Nucleus accumbens (tissue), 56 donors: ENCODE results near the gene C2CD2.

Source experiments
- DNase-seq, 56 donors: peaks; one replicate each; lab custom pipeline; 2025; lab: John Stamatoyannopoulos, UW

Gene C2CD2

DNA sequence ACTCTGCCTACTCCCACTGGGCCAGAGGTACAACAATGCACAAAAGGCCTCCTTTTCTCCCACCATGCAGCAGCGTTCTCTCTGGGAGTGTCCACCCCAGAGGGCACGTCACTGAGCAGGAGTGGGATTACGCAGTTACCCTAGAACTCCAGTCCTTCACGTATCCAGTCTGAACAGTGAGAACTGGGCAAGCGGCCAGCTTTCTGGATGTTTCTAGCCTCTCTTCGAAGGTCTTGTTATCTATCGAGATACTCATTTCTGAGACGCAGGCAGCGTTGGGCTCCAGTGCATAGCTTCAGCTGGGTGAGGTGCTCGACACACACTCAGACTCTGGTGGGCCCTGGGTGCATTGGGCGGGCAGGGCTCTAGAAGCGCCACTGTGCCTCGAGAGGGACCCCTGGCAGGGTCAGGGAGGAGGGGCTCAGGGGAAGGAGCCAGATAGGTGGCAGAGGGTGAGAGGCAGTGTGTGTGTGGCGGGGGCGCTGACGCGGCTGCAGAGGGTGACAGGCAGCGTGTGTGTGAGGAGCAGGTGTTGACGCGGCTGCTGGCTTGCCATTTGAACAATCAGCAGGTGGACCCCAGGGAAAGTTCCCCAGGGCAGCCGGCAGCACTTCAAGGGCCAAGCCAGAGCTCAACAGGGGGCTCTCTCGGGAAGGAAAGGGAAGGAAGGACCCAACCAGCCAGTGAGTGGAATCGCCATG, 102.6 kb downstream of the C2CD2 start:
- DNase-seq: no peak

DNA sequence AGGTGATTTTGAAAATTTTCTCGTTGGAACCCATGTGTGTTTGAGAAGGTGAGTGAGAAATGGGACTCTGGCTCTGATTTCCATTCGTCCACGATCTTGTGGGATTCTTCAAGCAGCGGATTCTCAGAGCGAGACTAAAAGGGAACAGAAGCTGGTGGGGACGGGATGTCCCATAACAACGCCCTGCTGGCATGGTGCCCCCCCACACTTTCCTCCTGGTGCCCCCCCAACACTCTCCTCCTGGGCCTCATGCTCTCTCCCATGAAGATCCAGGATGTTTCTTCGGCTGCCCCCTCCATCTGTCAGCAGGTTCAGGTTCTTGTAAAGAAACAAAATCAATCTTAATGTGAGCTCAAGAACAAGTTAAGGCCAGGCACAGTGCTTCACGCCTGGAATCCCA, 103.7 kb downstream of the C2CD2 start:
- DNase-seq: no peak

DNA sequence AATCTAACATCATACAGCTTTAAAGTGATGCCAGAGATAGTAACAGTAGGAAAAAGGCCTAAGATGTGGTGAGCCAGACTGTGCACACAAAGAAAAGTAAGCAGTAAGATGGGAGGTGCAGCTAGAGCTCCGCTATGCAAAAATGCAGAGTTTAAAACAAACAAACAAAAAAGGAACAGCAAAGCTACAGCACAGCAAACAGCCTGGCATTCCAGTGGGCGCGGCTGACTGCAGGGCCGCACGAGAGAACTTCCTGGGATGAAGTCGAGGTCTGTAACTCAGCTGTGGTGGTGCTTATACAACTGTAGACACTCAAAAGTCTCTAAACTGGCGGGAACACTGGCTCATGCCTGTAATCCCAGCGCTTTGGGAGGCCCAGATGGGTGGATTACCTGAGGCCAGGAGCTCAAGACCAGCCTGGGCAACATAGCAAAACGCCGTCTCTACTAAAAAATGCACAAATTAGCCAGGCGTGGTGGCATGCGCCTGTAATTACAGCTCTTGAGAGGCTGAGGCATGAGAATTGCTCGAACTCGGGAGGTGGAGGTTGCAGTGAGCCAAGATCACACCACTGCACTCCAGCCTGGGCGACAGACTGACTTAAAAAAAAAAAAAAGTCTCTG, 104.7 kb downstream of the C2CD2 start:
- DNase-seq: no peak

DNA sequence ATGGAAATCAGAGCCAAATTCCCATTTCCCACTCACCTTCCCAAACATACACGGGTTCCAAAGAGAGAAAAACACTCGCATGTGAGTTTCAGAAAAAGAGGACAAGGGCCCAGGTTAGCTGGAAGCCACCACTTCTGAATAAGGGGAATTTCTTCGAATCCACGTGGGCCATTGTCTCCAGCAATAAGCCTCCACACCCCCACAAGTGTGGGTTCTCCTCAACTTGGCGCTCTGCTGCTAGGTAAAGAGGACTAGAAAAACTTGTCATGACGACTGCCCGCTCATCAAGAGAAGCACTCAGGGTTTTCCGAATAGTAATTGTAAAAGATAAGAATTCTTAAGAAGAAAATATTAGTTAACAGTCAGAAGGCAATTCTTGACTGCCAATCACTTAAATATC, 105.3 kb downstream of the C2CD2 start:
- no peak for DNase-seq

DNA sequence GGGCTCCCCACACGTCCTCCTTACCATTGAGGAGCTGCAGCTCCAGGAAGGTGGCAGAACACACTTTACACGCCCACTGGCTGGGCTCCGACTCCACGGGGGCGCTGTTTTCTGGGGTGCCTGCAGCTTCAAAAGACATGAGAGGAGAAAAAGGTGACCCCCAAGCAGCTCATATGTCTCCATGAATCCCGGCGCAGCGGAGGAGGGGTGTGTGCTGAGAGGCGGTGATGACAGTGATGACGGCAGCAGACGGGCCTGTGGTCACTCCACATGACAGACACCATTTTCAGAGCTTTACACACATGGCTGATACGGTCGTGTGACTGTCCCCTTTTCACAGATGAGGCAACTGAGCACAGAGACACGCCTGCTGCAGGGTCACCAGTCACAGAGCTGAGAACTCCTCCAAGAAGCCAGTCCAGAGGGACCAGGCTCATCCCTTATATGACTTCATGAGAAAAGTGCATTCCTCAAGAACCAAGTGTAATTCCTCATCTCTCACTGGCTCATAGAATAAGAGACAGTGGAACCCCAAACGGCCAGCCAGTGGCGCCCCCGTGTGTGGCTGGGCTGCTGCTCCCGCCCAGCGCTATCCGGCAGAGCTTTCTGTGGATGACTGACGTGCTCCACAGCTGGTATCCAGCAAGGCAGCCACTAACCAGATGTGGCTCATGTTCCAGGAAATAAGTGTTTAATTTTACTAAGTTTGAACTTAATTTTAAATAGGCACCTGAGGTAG, 106.6 kb downstream of the C2CD2 start:
- DNase-seq: no peak

DNA sequence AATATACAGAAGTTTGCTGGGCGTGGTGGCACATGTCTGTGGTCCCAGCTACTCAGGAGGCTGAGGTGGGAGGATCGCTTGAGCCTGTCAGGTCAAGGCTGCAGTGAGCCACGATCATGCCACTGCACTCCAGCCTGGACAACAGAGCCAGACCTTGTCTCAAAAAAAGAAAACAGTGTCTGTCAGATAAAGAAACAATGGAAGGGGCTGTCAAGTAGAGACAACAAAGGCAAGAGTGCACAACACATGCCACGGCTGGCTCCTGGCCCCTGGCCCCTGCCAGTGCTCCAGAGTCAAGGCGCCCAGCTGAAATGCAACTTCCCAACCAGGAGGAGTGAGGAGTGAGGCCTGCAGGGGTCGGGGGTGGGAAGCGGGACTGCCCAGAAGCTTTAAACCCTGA, 107.3 kb downstream of the C2CD2 start:
- no peak for DNase-seq

DNA sequence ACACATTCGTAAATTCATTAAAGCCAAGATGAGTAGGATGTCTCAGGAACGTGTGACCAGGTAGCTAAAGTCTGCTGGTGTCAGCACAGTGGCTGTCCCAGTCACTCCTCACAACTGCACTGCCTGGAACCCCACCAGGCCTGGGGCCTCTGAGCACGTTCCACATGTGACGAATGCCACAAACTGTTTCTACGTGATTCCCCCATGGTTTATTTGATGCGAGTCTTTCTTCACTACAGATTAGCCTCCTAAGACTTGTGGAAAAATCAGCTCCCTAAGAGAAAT, 107.8 kb downstream of the C2CD2 start:
- DNase-seq: no peak

DNA sequence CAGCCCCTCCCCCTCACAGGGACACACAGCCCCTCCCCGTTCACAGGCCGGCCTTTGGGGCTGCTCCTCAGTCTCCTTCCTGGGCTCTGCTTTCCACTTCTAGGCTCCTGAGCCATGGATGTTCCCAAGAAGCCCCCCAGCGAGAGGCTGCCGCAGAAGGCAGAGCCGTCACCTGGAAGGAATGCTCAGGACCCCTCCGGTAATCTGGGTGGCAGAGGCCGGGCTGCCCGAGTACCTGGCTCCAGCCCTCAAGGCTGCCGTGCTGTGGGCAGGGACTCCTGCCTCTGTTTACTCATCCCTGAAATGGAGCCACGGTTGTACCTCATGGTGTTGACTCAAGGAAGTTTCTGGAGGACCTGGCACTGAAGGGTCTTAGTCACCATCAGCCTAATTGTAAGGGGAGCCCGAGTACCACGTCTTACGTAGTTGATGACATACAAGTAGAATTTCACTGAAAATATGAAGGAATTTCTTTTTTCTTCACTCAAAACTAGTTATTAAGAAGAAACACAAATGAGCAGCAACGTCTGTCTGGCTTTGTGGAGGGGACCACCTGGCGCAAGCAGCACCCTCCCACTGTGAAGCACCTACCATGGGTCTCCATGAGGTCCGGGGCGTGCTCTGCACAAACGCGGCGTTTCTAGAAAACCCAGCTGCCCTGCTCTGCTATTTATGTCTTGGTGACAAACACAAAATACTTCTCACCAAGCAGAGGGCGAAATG, 108.3 kb downstream of the C2CD2 start:
- no peak for DNase-seq

DNA sequence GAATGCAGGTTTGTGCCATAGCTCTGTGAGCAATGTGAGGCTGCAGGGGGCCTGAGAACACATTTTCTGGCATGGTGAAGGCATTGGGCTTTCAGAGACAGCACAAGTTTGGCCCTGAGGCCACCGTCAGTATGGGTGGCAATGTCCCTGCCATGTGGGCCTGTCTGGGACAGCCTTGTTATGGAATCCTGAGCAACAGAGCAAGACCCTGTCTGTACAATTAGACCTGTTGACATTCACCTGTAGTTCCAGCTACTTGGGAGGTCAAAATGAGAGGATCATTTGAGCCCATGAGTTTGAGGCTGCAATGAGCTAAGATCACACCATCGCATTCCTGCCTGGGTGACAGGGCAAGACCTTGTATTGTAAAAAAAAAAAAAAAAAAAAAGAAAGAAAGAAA, 110.2 kb downstream of the C2CD2 start:
- no peak for DNase-seq

DNA sequence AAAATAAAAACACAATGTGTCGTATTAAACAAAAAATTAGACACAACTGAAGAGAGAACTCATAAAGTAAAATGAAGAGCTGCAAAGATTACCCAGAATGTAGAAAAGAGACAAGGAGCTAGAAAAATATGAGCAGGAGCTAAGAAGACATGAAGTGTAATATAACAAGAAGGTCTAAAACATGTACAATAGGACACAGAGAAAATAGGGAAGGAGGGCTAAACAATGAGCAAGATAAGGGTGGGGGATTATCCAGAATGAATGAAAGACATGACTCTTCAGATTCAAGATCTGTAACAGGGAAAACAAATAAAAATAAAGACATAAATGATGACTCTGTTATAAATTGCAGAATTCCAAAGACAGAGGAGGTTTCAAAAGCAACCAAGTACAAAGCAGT, 112.9 kb downstream of the C2CD2 start:
- DNase-seq: no peak

DNA sequence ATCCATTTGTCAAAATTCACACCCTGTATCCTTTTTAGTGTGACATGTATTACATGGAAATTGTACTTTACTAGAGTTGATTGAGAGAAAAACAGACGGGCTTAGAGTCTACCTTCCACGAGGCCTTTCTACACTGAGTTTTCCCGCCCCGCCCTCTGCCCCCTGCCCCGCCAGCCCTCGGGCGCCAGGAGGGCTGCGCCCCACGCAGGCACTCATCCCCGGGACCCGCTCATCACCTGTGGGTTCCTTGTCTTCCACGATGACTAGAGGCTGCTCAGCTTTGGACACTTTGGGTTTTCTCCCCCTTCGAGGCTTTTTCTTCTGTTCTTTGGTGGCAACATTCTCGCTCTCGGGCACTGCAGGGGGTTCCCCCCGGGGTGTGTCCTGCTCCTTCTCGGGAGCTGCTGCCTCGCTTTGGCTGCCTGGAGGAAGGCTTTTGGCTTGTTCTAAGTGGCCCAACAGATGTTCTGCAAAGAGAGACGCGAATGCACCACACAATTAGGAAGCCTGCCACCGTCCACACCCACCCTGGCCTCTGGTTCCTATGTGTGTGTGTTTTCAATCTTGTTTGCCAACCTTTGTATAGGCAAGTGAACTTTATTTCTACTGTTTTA, 114.3 kb downstream of the C2CD2 start:
- no peak for DNase-seq

DNA sequence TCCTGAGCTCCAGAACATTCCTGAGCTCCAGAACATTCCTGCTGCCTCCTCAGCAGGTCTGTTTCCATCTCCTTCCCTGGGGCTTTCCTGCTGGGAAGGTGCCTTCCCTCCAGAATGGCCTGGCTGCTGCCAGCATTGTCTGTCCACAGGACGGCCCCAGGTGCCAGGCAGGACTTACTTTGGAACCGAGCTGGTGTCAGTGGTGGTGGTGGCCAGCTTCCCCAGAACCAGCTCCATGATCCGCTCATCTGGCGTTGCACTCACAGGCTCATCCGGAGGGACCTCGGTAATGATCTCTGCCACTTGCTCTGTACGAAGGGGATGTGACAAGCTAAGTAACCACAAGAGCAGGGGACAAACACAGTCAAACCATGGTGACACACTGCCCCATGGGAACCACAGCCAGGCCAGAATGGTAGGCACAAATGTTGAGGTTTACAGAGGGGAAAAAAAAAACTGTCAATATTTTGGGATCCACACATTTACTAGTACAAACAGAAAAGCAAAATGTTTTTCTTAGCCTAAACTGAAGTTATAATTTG, 116.0 kb downstream of the C2CD2 start:
- DNase-seq: no peak

DNA sequence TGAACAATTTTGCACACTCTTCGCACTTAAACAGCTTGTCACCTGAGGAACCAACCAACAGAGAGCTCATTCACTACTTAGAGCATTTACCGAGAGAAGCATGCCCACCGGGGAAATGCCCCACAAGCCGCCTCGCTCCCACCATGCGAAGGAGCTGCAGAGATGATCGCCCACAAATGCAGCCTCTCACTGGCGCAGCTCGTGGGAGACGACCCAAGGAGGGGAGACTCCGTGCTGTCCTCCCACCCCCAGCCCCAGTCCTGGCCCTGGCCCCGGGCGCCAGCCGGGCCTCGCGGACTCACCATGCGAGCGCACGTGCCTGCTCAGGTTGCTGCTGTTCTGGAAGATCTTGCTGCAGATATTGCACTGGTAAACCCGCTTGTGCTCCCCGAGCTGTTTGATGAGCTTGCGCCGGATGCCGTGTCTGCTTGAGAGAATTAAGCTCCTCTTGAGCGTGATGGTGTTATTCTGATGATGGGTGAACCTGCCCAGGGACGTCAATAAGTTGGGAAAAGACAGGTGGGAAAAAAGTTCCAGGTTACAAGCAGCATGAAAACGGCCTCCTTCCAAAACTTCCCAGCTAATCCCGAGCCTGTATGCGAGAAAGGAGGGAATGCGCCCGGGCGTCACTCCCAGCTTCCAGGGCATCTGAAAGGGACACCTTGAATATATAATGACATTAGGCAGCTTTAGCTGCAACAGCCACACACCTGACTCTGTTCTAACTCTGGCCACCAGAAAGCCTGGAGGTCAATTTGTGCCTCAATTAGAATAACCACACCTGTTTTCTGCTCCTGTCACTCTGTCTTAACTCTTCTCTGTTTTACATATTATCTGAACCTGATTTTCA, 117.4 kb downstream of the C2CD2 start:
- no peak for DNase-seq

DNA sequence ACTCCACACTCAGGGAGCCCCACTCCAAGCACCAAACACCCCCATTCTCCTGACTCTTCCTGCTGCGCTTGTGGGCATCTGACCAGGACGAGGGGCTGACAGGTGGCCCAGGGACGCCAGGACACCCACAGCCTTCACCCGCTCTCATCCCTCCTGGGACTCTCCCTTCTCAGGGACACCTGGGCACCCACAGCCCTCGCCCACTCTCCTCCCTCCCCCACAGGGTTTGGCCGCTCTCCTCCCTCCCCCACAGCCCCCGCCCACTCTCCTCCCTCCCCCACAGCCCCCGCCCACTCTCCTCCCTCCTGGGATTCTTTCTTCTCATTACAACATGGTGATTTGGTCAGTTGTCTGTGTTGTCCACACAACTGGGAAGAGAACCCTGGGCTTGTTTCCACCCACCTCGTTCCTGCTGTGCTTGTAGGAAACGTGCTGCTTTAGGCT, 118.1 kb downstream of the C2CD2 start:
- no peak for DNase-seq
